Panc1 (cell line): ENCODE measurements around the gene FARP1. TPM values are rescaled to one million over a fixed set of nuclear protein-coding genes. Genes with fewer than 3 reads are reported as not detected.

Source experiments
- ATAC-seq: fragments of 200-7000 bp; cut with Tn5 transposase; 2 replicates; pipeline ENCODE4 v1.9.1; 2020; ENCODE audit warnings: mild to moderate bottlenecking, moderate library complexity
- BruUV-seq: library from RNA; stranded (reverse); fragments of 400-500 nt; replicated peaks from 2 replicates; lab custom pipeline; 2021; lab: Mats Ljungman, UMichigan
- CTCF ChIA-PET: fragments of 300-600 bp; sonication (Branson Sonifier 250); formaldehyde crosslinking; loops from one replicate; lab custom pipeline; 2022; ENCODE audit warnings: antibody characterized with exemption; lab: Charles Lee
- POLR2A ChIA-PET: fragments of 300-600 bp; sonication (Branson Sonifier 250); formaldehyde crosslinking; loops from one replicate; lab custom pipeline; 2022; ENCODE audit warnings: antibody characterized with exemption; lab: Charles Lee
- DNase-seq: peaks from one replicate; pipeline ENCODE4 v3.0.0-alpha.2; 2010; ENCODE audit warnings: low read depth, low spot score
- H3K27ac ChIP-seq: 2 replicates; pipeline ENCODE4 v1.5.1; 2011; ENCODE audit warnings: mild to moderate bottlenecking, low read length, inconsistent platforms
- H3K27me3 ChIP-seq: fragments of 200-500 bp; sonication (Bioruptor generic); 2 replicates; pipeline ENCODE4 v1.6.0; 2014; ENCODE audit warnings: low read length, inconsistent platforms; ENCODE audit not compliant: control insufficient read depth, insufficient read depth
- H3K36me3 ChIP-seq: fragments of 200-500 bp; sonication (Bioruptor generic); 2 replicates; pipeline ENCODE4 v1.5.1; 2014; ENCODE audit warnings: inconsistent platforms, mild to moderate bottlenecking, low read length, moderate library complexity; ENCODE audit not compliant: control insufficient read depth, insufficient read depth
- H3K4me1 ChIP-seq: 2 replicates; pipeline ENCODE4 v1.5.1; 2011; ENCODE audit warnings: inconsistent platforms, mild to moderate bottlenecking, low read length, moderate library complexity; ENCODE audit not compliant: control insufficient read depth, insufficient read depth
- H3K4me3 ChIP-seq, 2 experiments: 2 replicates each; pipeline ENCODE4 v1.5.1; 2011 to 2012; ENCODE audit warnings: low read depth in 2 of 2, low read length in 2 of 2, mild to moderate bottlenecking in 2 of 2, inconsistent platforms in 1 of 2, moderate library complexity in 1 of 2
- H3K9me3 ChIP-seq: fragments of 200-500 bp; sonication (Bioruptor generic); 2 replicates; pipeline ENCODE4 v1.5.1; 2014; ENCODE audit warnings: low read depth, mild to moderate bottlenecking, inconsistent platforms, low read length, moderate library complexity; ENCODE audit not compliant: control insufficient read depth, insufficient read depth
- CTCF ChIP-seq: fragments of 450-650 bp; IDR thresholded peaks from 2 replicates; pipeline ENCODE4 v1.5.1; 2017; ENCODE audit warnings: mild to moderate bottlenecking
- POLR2AphosphoS5 ChIP-seq: IDR thresholded peaks from 2 replicates; pipeline ENCODE4 v1.6.1; 2012; ENCODE audit warnings: mild to moderate bottlenecking, low read depth, low read length, moderate library complexity
- REST ChIP-seq, 2 experiments: IDR thresholded peaks; 2 replicates each; pipeline ENCODE4 v1.6.1; 2011 to 2012; ENCODE audit warnings: low read depth in 2 of 2, control low read depth in 1 of 2, low read length in 1 of 2, mild to moderate bottlenecking in 1 of 2, moderate library complexity in 1 of 2; ENCODE audit not compliant: insufficient read depth in 1 of 2
- SIN3A ChIP-seq: IDR thresholded peaks from 2 replicates; pipeline ENCODE4 v1.6.1; 2012; ENCODE audit warnings: low read depth, mild to moderate bottlenecking, low read length, moderate library complexity, borderline replicate concordance; ENCODE audit not compliant: insufficient read depth
- TCF7L2 ChIP-seq: IDR thresholded peaks from 2 replicates; pipeline ENCODE4 v1.6.1; 2011; ENCODE audit warnings: mild to moderate bottlenecking, low read depth, low read length, inconsistent platforms
- in situ Hi-C: cut with HindIII; loops from 2 replicates; pipeline ENCODE4 v1.10.0; 2016; ENCODE audit warnings: low sequenced_read_pairs, low pct_unique_long_range_greater_than_20kb
- intact Hi-C: fragments of 100-400 bp; cut with micrococcal nuclease; formaldehyde crosslinking; loops from one replicate; pipeline ENCODE4 v1.10.0; 2022; ENCODE audit not compliant: unreplicated experiment
- total RNA-seq: library from RNA; stranded (reverse); gene quantifications from one replicate; pipeline ENCODE4 v1.2.1, GENCODE V29; 2021; ENCODE audit not compliant: unreplicated experiment

Gene FARP1
- total RNA-seq, 1 experiment from 2014 or later, result 61.9 TPM

- CTCF ChIA-PET, result no interaction called here
- intact Hi-C loops (no loop called here), in situ Hi-C loops (no loop called here)
- H3K4me3 ChIP-seq, result no peak overlapping the region
- TF ChIP-seq SIN3A (no peak), TCF7L2 (no peak), POLR2AphosphoS5 (no peak)
- H3K27me3 ChIP-seq, result no peaks in the 10 kb centered on the region
- no peaks in the 10 kb centered on the region for H3K9me3 ChIP-seq
- H3K4me1 ChIP-seq, result no peaks in the 10 kb centered on the region; the same call in 1 of the 2 replicates
- H3K36me3 ChIP-seq, result no peaks in the 10 kb centered on the region
- ATAC-seq, result no peak
- BruUV-seq, result no TSS peak
- no peak overlapping the region for H3K27ac ChIP-seq
- POLR2A ChIA-PET, result no interaction called here
- no peak for DNase-seq
These were observed 136.7 kb downstream of the FARP1 start for GRCh38 chr13:98279473-98280175.

DNA sequence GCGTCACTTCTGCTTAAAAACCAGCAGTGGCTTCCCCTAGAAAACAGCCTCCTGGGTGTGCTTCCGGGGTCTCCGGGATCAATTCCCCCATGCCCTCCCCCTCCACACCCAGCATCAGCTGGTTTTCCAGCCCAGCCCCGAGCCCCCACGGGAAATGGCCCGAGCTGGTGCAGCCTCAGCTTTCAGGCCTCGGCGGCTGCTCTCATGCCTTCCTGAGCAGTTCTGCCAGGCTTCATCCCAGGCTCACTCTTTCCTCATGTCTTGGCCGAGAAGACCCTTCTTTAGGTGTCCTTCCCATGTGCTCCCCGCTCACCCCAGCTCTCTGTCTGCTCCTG is 137.2 kb downstream of the FARP1 start:
- DNase-seq, result no peak
- Histone ChIP-seq H3K9me3 (no peaks in the 10 kb centered on the region), H3K4me1 (no peaks in the 10 kb centered on the region; the same call in 1 of the 2 replicates), H3K4me3 (no peak overlapping the region), H3K27me3 (no peaks in the 10 kb centered on the region), H3K27ac (no peak overlapping the region), H3K36me3 (no peaks in the 10 kb centered on the region)
- in situ Hi-C loops, result no loop called here
- intact Hi-C loops, result no loop called here
- no TSS peak for BruUV-seq
- CTCF ChIA-PET, result no interaction called here
- no peak for ATAC-seq
- TF ChIP-seq REST (IDR thresholded peaks at IDR 0.05; ENCODE audit: insufficient read depth in 1 of 2, low read depth in 2 of 2, low read length in 1 of 2) (no peak), CTCF (no peak), POLR2AphosphoS5 (no peak), TCF7L2 (no peak), SIN3A (no peak)
- POLR2A ChIA-PET, result no interaction called here

GRCh38 chr13:98284679-98285078 is 141.8 kb downstream of the FARP1 start:
- no TSS peak for BruUV-seq
- H3K4me3 ChIP-seq, result no peak overlapping the region
- TF ChIP-seq SIN3A, result no peak
- no peak for TF ChIP-seq TCF7L2
- H3K27ac ChIP-seq, result no peak overlapping the region
- no peaks in the 10 kb centered on the region for H3K4me1 ChIP-seq
- CTCF ChIA-PET, result no interaction called here
- intact Hi-C loops (no loop called here), in situ Hi-C loops (no loop called here)
- DNase-seq, result no peak
- no peaks in the 10 kb centered on the region for H3K9me3 ChIP-seq
- H3K36me3 ChIP-seq, result no peaks in the 10 kb centered on the region
- POLR2A ChIA-PET, result no interaction called here
- H3K27me3 ChIP-seq, result no peaks in the 10 kb centered on the region
- no peak for ATAC-seq
